Measurements from ENCODE around the gene ARSG.

DNA sequence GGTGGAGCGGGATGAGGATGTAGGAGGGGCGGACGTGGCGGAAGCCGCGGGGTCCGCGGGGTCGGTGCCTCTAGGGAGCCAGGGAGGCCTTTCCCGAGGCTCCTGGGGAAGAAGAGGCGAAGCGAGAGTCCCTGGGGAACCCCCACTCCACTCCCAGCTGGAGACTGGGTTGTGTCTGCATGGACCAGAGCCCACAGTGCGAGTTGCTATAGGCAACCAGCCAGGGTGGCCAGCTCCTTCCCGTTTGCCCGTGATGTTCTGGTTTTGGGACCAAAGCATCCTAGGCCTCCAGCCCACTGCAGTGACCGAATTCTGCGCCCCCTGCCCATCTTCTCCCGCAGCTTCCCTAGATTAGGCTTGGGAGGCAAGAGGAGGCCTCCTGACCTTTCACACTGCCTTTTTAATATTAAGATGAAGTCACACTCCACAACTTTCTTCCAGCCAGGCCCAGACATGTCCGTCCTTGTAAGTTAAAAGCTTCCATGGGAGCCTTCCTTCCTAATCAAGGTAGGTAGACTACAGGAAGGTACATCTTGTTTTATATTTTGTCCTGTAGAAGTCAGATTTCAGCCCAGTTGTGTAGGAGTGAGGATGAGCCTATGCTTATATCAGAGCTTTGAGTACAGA lies 43.0 kb upstream of the ARSG start:
- TF ChIP-seq FOXM1 (IDR thresholded peaks at IDR 0.05; ENCODE audit: borderline replicate concordance) (no peak), TARDBP (IDR thresholded peaks at IDR 0.05) (no peak), ELF4 (IDR thresholded peaks at IDR 0.05) (no peak), ZNF384 (IDR thresholded peaks at IDR 0.05) (no peak), SP1 (IDR thresholded peaks at IDR 0.05) (no peak), PKNOX1 (IDR thresholded peaks at IDR 0.05) (no peak), FOXK2 (IDR thresholded peaks at IDR 0.05) (no peak), ARNT (IDR thresholded peaks at IDR 0.05) (no peak), FOXA1 (IDR thresholded peaks at IDR 0.05) (no peak), NFRKB (IDR thresholded peaks at IDR 0.05) (no peak), HDGF (IDR thresholded peaks at IDR 0.05; ENCODE audit: borderline replicate concordance) (no peak), BHLHE40 (IDR thresholded peaks at IDR 0.05; ENCODE audit: borderline replicate concordance) (no peak)
